ENCODE measurements around the gene CHST7.

DNA sequence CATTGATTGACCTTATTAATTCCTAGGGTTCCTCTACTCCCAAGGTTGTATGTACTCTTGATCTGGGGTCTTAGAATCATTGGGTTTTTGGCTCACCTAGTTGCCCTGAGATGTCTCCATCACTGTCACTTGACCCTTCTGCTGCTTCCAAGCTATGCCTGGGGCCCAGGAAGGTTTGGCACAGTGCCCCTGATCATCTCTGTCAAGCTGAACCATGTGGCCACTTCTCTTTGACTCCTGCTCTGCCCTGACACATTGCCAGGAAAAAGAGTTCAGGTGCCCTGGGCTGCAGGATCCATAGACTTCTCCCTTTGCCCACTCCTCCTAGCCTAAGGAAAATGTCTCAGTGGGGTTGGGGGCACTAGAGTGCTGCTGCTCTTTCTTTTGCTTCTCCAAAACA lies 3.9 kb upstream of the CHST7 start:
- TF ChIP-seq, protein P1, sequence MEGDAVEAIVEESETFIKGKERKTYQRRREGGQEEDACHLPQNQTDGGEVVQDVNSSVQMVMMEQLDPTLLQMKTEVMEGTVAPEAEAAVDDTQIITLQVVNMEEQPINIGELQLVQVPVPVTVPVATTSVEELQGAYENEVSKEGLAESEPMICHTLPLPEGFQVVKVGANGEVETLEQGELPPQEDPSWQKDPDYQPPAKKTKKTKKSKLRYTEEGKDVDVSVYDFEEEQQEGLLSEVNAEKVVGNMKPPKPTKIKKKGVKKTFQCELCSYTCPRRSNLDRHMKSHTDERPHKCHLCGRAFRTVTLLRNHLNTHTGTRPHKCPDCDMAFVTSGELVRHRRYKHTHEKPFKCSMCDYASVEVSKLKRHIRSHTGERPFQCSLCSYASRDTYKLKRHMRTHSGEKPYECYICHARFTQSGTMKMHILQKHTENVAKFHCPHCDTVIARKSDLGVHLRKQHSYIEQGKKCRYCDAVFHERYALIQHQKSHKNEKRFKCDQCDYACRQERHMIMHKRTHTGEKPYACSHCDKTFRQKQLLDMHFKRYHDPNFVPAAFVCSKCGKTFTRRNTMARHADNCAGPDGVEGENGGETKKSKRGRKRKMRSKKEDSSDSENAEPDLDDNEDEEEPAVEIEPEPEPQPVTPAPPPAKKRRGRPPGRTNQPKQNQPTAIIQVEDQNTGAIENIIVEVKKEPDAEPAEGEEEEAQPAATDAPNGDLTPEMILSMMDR (IDR thresholded peaks at IDR 0.05): no peak
- TF ChIP-seq POLR2AphosphoS5 (IDR thresholded peaks at IDR 0.05): no peak
- TF ChIP-seq POLR2A (IDR thresholded peaks at IDR 0.05): no peak
- no peak for TF ChIP-seq EP300 (IDR thresholded peaks at IDR 0.05; ENCODE audit: low read depth)
